ENCODE measurements around the gene PPP1CA.

Gene PPP1CA

DNA sequence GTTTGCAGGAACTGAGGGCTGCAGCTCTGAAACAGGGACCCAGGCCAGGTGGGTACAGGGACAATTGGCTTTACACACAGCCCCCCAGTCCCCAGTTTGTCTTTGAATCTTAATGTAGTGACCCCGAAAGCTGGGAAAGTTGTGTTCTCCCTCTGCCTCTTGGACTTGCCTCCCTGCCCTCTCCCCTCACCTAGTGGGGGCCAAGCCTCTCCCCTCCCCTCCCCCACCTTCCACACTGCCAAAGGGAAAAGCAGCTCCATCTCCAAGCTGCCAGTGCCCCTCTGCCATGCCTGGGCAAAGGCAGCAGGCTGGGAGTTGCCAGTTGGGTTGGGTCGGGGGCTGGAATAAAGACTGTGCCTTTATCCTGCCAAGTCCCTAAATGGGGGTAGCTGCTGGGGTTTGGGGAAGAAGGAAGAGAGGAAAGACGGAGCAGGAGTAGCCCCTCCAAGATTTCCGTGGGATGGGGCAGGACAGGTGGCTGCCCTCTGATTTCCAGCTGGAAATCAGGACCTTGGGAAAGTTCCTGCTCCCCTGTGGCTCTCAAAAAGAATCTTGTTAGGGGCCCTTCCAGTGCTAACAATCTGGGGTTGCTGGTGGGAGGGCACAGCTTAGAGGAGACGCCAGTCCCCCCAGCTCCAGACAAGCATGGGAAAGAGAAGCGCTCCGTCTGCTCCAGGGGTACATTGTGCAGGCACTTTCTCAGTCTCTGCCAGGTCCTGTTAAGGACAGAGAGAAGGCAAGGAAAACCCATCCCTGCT lies 25.4 kb downstream of the PPP1CA start:
- H3K9me3 ChIP-seq (ENCODE audit: control insufficient read depth, insufficient read depth, low read length) = no peaks in the 10 kb centered on the region
- peak overlapping the region; percentile 37 for H3K4me3 ChIP-seq (ENCODE audit: low read length)
- no peak overlapping the region for H3K27ac ChIP-seq (ENCODE audit: low read depth, low read length)
- no peak for TF ChIP-seq EZH2phosphoT487 (IDR thresholded peaks at IDR 0.05; ENCODE audit: borderline replicate concordance, low read length)
- TF ChIP-seq, protein P1, sequence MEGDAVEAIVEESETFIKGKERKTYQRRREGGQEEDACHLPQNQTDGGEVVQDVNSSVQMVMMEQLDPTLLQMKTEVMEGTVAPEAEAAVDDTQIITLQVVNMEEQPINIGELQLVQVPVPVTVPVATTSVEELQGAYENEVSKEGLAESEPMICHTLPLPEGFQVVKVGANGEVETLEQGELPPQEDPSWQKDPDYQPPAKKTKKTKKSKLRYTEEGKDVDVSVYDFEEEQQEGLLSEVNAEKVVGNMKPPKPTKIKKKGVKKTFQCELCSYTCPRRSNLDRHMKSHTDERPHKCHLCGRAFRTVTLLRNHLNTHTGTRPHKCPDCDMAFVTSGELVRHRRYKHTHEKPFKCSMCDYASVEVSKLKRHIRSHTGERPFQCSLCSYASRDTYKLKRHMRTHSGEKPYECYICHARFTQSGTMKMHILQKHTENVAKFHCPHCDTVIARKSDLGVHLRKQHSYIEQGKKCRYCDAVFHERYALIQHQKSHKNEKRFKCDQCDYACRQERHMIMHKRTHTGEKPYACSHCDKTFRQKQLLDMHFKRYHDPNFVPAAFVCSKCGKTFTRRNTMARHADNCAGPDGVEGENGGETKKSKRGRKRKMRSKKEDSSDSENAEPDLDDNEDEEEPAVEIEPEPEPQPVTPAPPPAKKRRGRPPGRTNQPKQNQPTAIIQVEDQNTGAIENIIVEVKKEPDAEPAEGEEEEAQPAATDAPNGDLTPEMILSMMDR (IDR thresholded peaks at IDR 0.05; ENCODE audit: low read depth, low read length, poor library complexity, severe bottlenecking) = no peak
- H3K4me1 ChIP-seq (ENCODE audit: control insufficient read depth, low read length) = peaks cover 75% of the 10 kb centered on the region
- H3K36me3 ChIP-seq (ENCODE audit: control insufficient read depth, low read length) = peaks cover 4% of the 10 kb centered on the region; the same call in 1 of the 2 replicates
- peaks cover 5% of the 10 kb centered on the region; the same call in 1 of the 2 replicates for H3F3A ChIP-seq (ENCODE audit: control insufficient read depth, insufficient read depth)
- no peaks in the 10 kb centered on the region for H3K27me3 ChIP-seq (ENCODE audit: control insufficient read depth, low read length)
- H3K9me2 ChIP-seq (replicated peaks; ENCODE audit: control insufficient read depth, low read length) = no peaks in the 10 kb centered on the region
- peak overlapping the region; percentile 70 for H3K4me2 ChIP-seq (ENCODE audit: low read length)
- peaks cover 2% of the 10 kb centered on the region; the same call in 1 of the 2 replicates for H4K20me1 ChIP-seq (ENCODE audit: control insufficient read depth, insufficient read depth, low read depth, low read length)
- H3K79me2 ChIP-seq (ENCODE audit: control insufficient read depth, low read length) = peaks cover 30% of the 10 kb centered on the region

DNA sequence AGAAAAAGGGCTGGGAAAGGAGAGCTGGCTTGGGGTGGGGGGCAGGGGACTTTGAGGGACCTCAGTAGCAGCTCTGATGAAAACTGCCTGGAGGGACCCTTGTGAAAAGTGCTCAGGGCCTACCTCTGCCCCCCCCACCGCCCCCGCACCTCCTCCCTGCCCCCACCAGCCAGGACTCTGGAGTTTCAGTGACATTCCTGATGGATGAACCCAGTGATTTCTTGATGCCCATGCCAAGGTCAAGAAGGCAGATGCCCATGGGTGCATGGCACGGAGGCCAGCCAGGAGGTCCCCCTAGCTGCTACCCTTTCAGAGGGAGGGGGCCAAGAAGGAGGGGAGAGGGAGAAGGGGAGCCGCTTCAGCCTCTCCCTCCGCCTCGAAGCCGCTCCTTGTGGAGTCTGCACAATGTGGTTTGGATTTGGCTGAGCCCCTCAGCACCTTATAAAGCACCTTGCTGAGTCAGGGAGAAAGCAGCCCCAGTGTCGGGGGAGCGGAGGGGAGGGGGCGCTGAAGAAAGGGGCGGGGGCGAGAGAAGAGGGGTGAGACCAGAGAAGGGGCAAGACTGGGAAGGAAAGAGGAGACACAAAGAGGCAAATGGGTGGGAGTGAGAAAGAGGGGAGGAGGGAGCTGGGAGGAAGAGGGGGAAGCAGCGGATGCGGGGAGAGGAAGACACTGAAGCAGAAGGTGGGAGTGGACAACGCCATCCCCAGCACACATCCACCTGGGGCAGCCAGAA lies 26.2 kb downstream of the PPP1CA start:
- Histone ChIP-seq H3K4me2 (ENCODE audit: low read length) (peak overlapping the region; percentile 99), H3K4me1 (ENCODE audit: control insufficient read depth, low read length) (peaks cover 75% of the 10 kb centered on the region)

DNA sequence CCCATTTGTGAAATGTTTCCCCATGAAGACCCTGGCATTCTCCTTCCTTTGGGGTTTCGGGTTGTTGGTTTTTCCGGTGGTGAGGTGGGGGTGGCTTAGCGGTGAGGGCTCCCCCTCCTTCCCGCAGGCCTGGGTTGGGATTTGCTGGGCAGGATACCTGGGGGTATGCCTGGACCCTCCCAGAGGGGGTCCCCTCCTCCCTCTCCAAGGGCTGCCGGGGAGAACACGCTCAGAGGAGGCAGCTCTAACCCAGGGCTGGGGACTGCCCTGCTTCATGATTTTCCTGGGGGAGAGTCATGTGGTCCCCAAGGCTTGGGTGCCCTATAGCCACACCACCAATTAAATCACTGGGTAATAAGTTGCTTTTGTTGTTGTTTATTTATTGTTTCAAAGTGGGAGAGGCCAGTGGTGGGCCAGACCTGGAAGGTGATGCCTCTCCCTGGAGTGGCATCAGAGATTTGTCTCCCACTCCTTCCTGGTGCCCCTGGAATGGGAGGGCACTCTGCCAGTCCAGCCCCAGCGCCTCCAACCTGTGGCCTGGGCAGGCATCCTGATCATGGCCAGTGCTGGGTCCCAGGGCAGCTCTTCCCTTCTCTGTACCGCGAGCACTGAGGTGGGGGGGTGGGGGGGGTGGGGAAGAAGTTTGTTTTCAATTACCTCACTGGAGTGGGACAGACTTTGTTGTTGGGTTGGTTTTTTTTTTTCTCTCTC lies 26.9 kb downstream of the PPP1CA start:
- no peak for TF ChIP-seq EZH2phosphoT487 (IDR thresholded peaks at IDR 0.05; ENCODE audit: borderline replicate concordance, low read length)
- TF ChIP-seq, protein P1 (IDR thresholded peaks at IDR 0.05; ENCODE audit: low read depth, low read length, poor library complexity, severe bottlenecking) = no peak
- Histone ChIP-seq H3K9me2 (replicated peaks; ENCODE audit: control insufficient read depth, low read length) (no peaks in the 10 kb centered on the region), H3K79me2 (ENCODE audit: control insufficient read depth, low read length) (peaks cover 45% of the 10 kb centered on the region), H3K27ac (ENCODE audit: low read depth, low read length) (peak overlapping the region; percentile 86), H3K9me3 (ENCODE audit: control insufficient read depth, insufficient read depth, low read length) (no peaks in the 10 kb centered on the region), H3F3A (ENCODE audit: control insufficient read depth, insufficient read depth) (peaks cover 5% of the 10 kb centered on the region; the same call in 1 of the 2 replicates), H4K20me1 (ENCODE audit: control insufficient read depth, insufficient read depth, low read depth, low read length) (peaks cover 11% of the 10 kb centered on the region), H3K4me2 (ENCODE audit: low read length) (peak overlapping the region; percentile 99), H3K4me1 (ENCODE audit: control insufficient read depth, low read length) (peaks cover 79% of the 10 kb centered on the region), H3K4me3 (ENCODE audit: low read length) (peak overlapping the region; percentile 96), H3K27me3 (ENCODE audit: control insufficient read depth, low read length) (no peaks in the 10 kb centered on the region), H3K36me3 (ENCODE audit: control insufficient read depth, low read length) (peaks cover 4% of the 10 kb centered on the region; the same call in 1 of the 2 replicates)

More for the DNA sequence above, 26.2 kb downstream of the PPP1CA start:
- H3K36me3 ChIP-seq (ENCODE audit: control insufficient read depth, low read length) = peaks cover 4% of the 10 kb centered on the region; the same call in 1 of the 2 replicates
- peaks cover 37% of the 10 kb centered on the region for H3K79me2 ChIP-seq (ENCODE audit: control insufficient read depth, low read length)
- no peak overlapping the region for H3K27ac ChIP-seq (ENCODE audit: low read depth, low read length)
- peaks cover 5% of the 10 kb centered on the region; the same call in 1 of the 2 replicates for H3F3A ChIP-seq (ENCODE audit: control insufficient read depth, insufficient read depth)
- H4K20me1 ChIP-seq (ENCODE audit: control insufficient read depth, insufficient read depth, low read depth, low read length) = peaks cover 9% of the 10 kb centered on the region
- H3K27me3 ChIP-seq (ENCODE audit: control insufficient read depth, low read length) = no peaks in the 10 kb centered on the region
- no peaks in the 10 kb centered on the region for H3K9me3 ChIP-seq (ENCODE audit: control insufficient read depth, insufficient read depth, low read length)
- H3K9me2 ChIP-seq (replicated peaks; ENCODE audit: control insufficient read depth, low read length) = no peaks in the 10 kb centered on the region
- no peak for TF ChIP-seq EZH2phosphoT487 (IDR thresholded peaks at IDR 0.05; ENCODE audit: borderline replicate concordance, low read length)
- TF ChIP-seq, protein P1 (IDR thresholded peaks at IDR 0.05; ENCODE audit: low read depth, low read length, poor library complexity, severe bottlenecking) = no peak
- H3K4me3 ChIP-seq (ENCODE audit: low read length) = peak overlapping the region; percentile 37

Measured in DOHH2 (cell line).